GM11168 (cell line): ENCODE data around the gene FOLR2.
"Not testable (repeated sequence)": the region's sequence is repeated elsewhere in the genome, so short reads cannot be mapped to it uniquely, and the experiment has no call there.

ENCODE experiments used
- in situ Hi-C: fragments of 300-500 bp; cut with MboI; formaldehyde crosslinking; loops from one replicate; pipeline ENCODE4 v1.12.0; 2022; ENCODE audit warnings: low sequenced_read_pairs; ENCODE audit not compliant: unreplicated experiment

The FOLR2 gene

GRCh38 chr11:72265951-72266350 lies 49.4 kb downstream of the FOLR2 start:
- in situ Hi-C loops, result no loop called here

DNA sequence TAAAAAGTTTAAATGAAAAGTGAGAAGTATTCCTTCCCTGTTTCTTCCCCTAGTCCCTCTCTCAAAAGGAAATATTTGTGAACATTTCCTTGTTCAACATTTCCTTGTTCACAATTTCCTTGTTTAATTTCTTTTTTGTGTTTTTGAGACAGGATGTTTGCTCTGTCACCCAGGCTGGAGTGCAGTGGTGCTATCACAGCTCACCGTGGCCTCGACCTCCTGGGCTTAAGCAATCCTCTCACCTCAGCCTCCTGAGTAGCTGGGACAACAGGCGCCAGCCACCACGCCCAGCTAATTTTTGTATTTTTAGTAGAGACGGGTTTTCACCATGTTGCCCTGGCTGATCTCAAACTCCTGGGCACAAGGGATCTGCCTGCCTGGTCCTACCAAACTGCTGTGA lies 50.4 kb downstream of the FOLR2 start:
- in situ Hi-C loops, result not testable (repeated sequence)

DNA sequence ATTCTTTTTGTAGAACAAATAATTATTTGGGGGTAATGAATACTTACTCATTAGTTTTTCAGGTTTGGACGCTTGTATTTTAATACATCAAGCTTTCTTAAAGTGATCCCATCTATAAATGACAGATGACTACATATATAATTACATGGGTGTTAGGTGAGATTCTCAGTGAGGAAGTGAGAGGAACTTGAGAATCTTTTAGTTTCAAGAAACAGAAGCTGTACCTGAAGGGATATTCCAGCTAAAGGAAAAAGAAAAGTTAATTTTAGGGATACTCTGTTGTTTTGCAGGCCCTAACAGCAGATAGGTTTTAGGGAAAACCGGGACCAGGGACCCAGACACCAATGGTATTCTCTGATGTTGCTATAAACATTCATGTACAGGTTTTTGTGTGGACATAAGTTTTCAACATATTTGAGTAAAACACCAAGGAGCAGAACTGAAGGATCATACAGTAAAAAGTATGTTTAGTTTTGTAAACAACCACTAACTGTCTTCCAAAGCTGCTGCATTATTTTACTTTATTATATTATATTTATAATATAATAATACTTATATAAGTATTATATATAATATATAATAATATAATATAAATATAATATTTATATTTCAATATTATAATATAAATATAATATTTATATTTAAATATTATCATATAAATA lies 51.5 kb downstream of the FOLR2 start:
- in situ Hi-C loops, result no loop called here
